ENCODE results near the gene TNNT3.
"Not testable (repeated sequence)": the region's sequence is repeated elsewhere in the genome, so short reads cannot be mapped to it uniquely, and the experiment has no call there.

DNA sequence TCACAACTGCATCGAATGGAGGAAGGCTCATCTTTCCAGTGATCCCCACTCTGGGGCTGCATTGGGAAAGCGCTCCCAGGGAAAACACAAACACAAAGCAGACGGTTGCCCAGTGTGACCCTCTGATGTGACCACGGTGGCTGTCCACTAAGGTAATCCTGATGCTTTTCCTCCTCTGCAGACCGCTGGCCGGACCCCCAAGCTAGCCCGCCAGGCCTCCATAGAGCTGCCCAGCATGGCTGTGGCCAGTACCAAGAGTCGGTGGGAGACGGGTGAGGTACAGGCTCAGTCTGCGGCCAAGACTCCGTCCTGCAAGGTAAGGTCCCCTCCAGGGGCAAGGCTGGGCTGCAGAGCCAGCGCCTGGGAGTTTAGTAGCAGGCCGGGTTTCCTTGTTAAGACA, 33.0 kb upstream of the TNNT3 start:
- TF ChIP-seq EZH2phosphoT487 (IDR thresholded peaks at IDR 0.05; ENCODE audit: borderline replicate concordance, low read length); EZH2 (IDR thresholded peaks at IDR 0.05; ENCODE audit: low read length, unreplicated experiment); CTCF (conservative IDR thresholded peaks at IDR 0.05; ENCODE audit: low read depth, low read length): not testable (repeated sequence)
